ENCODE results near the gene UBE2J2.

DNA sequence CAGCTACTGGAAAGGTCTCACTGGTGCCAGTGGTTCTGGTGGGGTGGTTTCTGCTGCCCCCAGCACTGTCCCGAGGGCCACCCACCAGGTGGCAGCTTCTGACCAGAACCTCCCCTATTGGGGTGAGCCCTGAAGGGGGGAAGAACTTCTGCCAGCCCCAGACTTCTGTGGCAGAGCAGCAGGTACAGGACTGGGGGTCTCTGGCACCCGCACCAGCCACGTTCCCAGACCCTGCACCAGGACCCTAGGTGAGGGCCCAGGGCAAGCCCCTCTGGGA is 36.4 kb upstream of the UBE2J2 start:
- TF ChIP-seq ELF4 (IDR thresholded peaks at IDR 0.05) (no peak), NFRKB (IDR thresholded peaks at IDR 0.05) (no peak), FOXM1 (IDR thresholded peaks at IDR 0.05; ENCODE audit: borderline replicate concordance) (no peak), FOXA1 (IDR thresholded peaks at IDR 0.05) (no peak), SP1 (IDR thresholded peaks at IDR 0.05) (no peak), CTBP1 (IDR thresholded peaks at IDR 0.05; ENCODE audit: borderline replicate concordance) (no peak), ZNF384 (IDR thresholded peaks at IDR 0.05) (no peak), BHLHE40 (IDR thresholded peaks at IDR 0.05; ENCODE audit: borderline replicate concordance) (no peak), L3MBTL2 (conservative IDR thresholded peaks at IDR 0.05) (no peak), LEF1 (IDR thresholded peaks at IDR 0.05; ENCODE audit: borderline replicate concordance) (no peak), TARDBP (IDR thresholded peaks at IDR 0.05) (no peak), ARNT (IDR thresholded peaks at IDR 0.05) (no peak)
- TF ChIP-seq, protein P1, sequence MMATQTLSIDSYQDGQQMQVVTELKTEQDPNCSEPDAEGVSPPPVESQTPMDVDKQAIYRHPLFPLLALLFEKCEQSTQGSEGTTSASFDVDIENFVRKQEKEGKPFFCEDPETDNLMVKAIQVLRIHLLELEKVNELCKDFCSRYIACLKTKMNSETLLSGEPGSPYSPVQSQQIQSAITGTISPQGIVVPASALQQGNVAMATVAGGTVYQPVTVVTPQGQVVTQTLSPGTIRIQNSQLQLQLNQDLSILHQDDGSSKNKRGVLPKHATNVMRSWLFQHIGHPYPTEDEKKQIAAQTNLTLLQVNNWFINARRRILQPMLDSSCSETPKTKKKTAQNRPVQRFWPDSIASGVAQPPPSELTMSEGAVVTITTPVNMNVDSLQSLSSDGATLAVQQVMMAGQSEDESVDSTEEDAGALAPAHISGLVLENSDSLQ (IDR thresholded peaks at IDR 0.05), result no peak

All from HEK293T (cell line).